PC-9 (cell line): ENCODE results near the gene TM9SF1. TPM values are rescaled to one million over a fixed set of nuclear protein-coding genes. Genes with fewer than 3 reads are reported as not detected.

Source experiments
- BruUV-seq: library from RNA; stranded (reverse); fragments of 400-500 nt; replicated peaks from 2 replicates; lab custom pipeline; 2021; lab: Mats Ljungman, UMichigan
- CTCF ChIA-PET: fragments of 300-600 bp; sonication (Branson Sonifier 250); formaldehyde crosslinking; loops from one replicate; lab custom pipeline; 2022; ENCODE audit warnings: antibody characterized with exemption; lab: Charles Lee
- POLR2A ChIA-PET: fragments of 300-600 bp; sonication (Branson Sonifier 250); formaldehyde crosslinking; loops from one replicate; lab custom pipeline; 2022; ENCODE audit warnings: antibody characterized with exemption; ENCODE audit not compliant: unreplicated experiment; lab: Charles Lee
- DNase-seq, 2 experiments: peaks; one replicate each; pipeline versions ENCODE4 v3.0.0 to v3.0.0-alpha.2; 2015 to 2022; ENCODE audit warnings: mixed read lengths in 1 of 2
- H2AFZ ChIP-seq: fragments of 200-600 bp; sonication (generic); 2 replicates; pipeline ENCODE4 v1.8.1; 2017; ENCODE audit warnings: antibody characterized with exemption
- H3F3A ChIP-seq: fragments of 200-600 bp; sonication (generic); 2 replicates; pipeline ENCODE4 v1.8.1; 2017; ENCODE audit warnings: antibody characterized with exemption, mild to moderate bottlenecking, low read depth; ENCODE audit not compliant: insufficient read depth
- H3K27ac ChIP-seq: fragments of 200-600 bp; sonication (generic); 2 replicates; pipeline ENCODE4 v1.6.1; 2016; ENCODE audit warnings: mixed run types
- H3K27me3 ChIP-seq: fragments of 200-600 bp; sonication (generic); 2 replicates; pipeline ENCODE4 v1.6.1; 2016; ENCODE audit warnings: low read depth, mixed run types; ENCODE audit not compliant: insufficient read depth
- H3K36me3 ChIP-seq: fragments of 200-600 bp; sonication (generic); 2 replicates; pipeline ENCODE4 v1.6.1; 2016; ENCODE audit warnings: low read depth, mixed run types
- H3K4me1 ChIP-seq: fragments of 200-600 bp; sonication (generic); replicated peaks from 2 replicates; pipeline ENCODE4 v1.6.1; 2016; ENCODE audit warnings: mixed run types; ENCODE audit not compliant: insufficient read depth
- H3K4me2 ChIP-seq: fragments of 200-600 bp; sonication (generic); 2 replicates; pipeline ENCODE4 v1.6.1; 2017; ENCODE audit warnings: mixed run types
- H3K4me3 ChIP-seq: fragments of 200-600 bp; sonication (generic); 2 replicates; pipeline ENCODE4 v1.6.1; 2016; ENCODE audit warnings: mixed run types
- H3K79me2 ChIP-seq: fragments of 200-600 bp; sonication (generic); 2 replicates; pipeline ENCODE4 v1.6.1; 2017; ENCODE audit warnings: low read depth, mixed run types
- H3K9me2 ChIP-seq: fragments of 200-600 bp; sonication (generic); 2 replicates; pipeline ENCODE4 v1.8.1; 2017; ENCODE audit warnings: mild to moderate bottlenecking; ENCODE audit not compliant: insufficient read depth
- H3K9me3 ChIP-seq: fragments of 200-600 bp; sonication (generic); 2 replicates; pipeline ENCODE4 v1.8.1; 2016; ENCODE audit warnings: low read depth; ENCODE audit not compliant: insufficient read depth
- H4K20me1 ChIP-seq: fragments of 200-600 bp; sonication (generic); 2 replicates; pipeline ENCODE4 v1.8.1; 2017; ENCODE audit not compliant: insufficient read depth
- CTCF ChIP-seq: fragments of 200-600 bp; sonication (generic); conservative IDR thresholded peaks from 2 replicates; pipeline ENCODE4 v1.6.1; 2017; ENCODE audit warnings: mixed run types, antibody characterized with exemption, mild to moderate bottlenecking, moderate library complexity
- EZH2 ChIP-seq: fragments of 200-600 bp; sonication (generic); IDR thresholded peaks from 2 replicates; pipeline ENCODE4 v1.8.0; 2017; ENCODE audit warnings: antibody characterized with exemption, low read depth
- intact Hi-C: fragments of 100-400 bp; cut with micrococcal nuclease; formaldehyde crosslinking; loops from one replicate; pipeline ENCODE4 v1.10.0; 2022; ENCODE audit not compliant: unreplicated experiment
- total RNA-seq: library from RNA; stranded (reverse); gene quantifications from 2 replicates; pipeline ENCODE4 v1.2.3, GENCODE V29; 2021

Gene TM9SF1
- total RNA-seq, 1 experiment from 2014 or later, result 37.3 TPM

- Histone ChIP-seq H3K27ac (no peak overlapping the region), H3K9me3 (no peaks in the 10 kb centered on the region), H3K4me2 (no peak overlapping the region), H3K79me2 (peaks cover 34% of the 10 kb centered on the region), H3K9me2 (no peaks in the 10 kb centered on the region), H3K4me3 (no peak overlapping the region), H3K4me1 (peaks cover 12% of the 10 kb centered on the region), H2AFZ (no peak overlapping the region), H3K27me3 (no peaks in the 10 kb centered on the region), H3K36me3 (no peaks in the 10 kb centered on the region), H4K20me1 (no peaks in the 10 kb centered on the region), H3F3A (peaks cover 8% of the 10 kb centered on the region; the same call in 1 of the 2 replicates)
- intact Hi-C loops, result no loop called here
- TF ChIP-seq CTCF (no peak), EZH2 (no peak)
- DNase-seq, result no peak
- ChIA-PET CTCF (no interaction called here), POLR2A (no interaction called here)
- BruUV-seq, result no TSS peak
These were observed 40.8 kb upstream of the TM9SF1 start for GRCh38 chr14:24235804-24236688.

- Histone ChIP-seq H3F3A (peaks cover 8% of the 10 kb centered on the region; the same call in 1 of the 2 replicates), H3K79me2 (peaks cover 47% of the 10 kb centered on the region), H3K4me2 (peak overlapping the region; percentile 96), H3K9me3 (no peaks in the 10 kb centered on the region), H3K9me2 (no peaks in the 10 kb centered on the region), H3K36me3 (no peaks in the 10 kb centered on the region), H3K4me1 (peaks cover 12% of the 10 kb centered on the region), H4K20me1 (no peaks in the 10 kb centered on the region), H3K27me3 (no peaks in the 10 kb centered on the region), H2AFZ (no peak overlapping the region), H3K27ac (no peak overlapping the region), H3K4me3 (no peak overlapping the region)
- ChIA-PET CTCF (no interaction called here), POLR2A (interaction anchor here (0.7 kb wide), 1 partner anchor 36 kb away, joined by 4 read pairs; no protein-coding TSS in a partner anchor)
- intact Hi-C loops, result no loop called here
- DNase-seq, result no peak
- no TSS peak for BruUV-seq
- no peak for TF ChIP-seq EZH2
- TF ChIP-seq CTCF, result no peak
These were observed 39.1 kb upstream of the TM9SF1 start for GRCh38 chr14:24234095-24235005.

GRCh38 chr14:24233538-24233866, 38.3 kb upstream of the TM9SF1 start:
- CTCF ChIA-PET, result no interaction called here
- H3K36me3 ChIP-seq, result no peaks in the 10 kb centered on the region
- TF ChIP-seq EZH2 (no peak), CTCF (no peak)

More at GRCh38 chr14:24233538-24233866, 38.3 kb upstream of the TM9SF1 start:
- Histone ChIP-seq H3K4me3 (peak overlapping the region; percentile 89), H3F3A (peaks cover 8% of the 10 kb centered on the region; the same call in 1 of the 2 replicates), H3K27me3 (no peaks in the 10 kb centered on the region), H2AFZ (0 out of 2 replicates have a peak overlapping the region, but pooled peaks have one; percentile 90), H4K20me1 (no peaks in the 10 kb centered on the region), H3K4me2 (peak overlapping the region; percentile 96), H3K79me2 (peaks cover 53% of the 10 kb centered on the region), H3K4me1 (peaks cover 12% of the 10 kb centered on the region), H3K9me2 (no peaks in the 10 kb centered on the region), H3K27ac (0 out of 2 replicates have a peak overlapping the region, but pooled peaks have one; percentile 59), H3K9me3 (no peaks in the 10 kb centered on the region)
- DNase-seq, result no peak
- no TSS peak for BruUV-seq
- POLR2A ChIA-PET, result interaction anchor here (0.7 kb wide), 1 partner anchor 37 kb away, joined by 4 read pairs; no protein-coding TSS in a partner anchor
- intact Hi-C loops, result no loop called here
